ENCODE results near the gene CDH23.

CDH23 gene

GRCh38 chr10:71349406-71349805, 47.3 kb upstream of the CDH23 start:
- TF ChIP-seq CTCF (IDR thresholded peaks at IDR 0.05; ENCODE audit: low read depth, low read length, poor library complexity, severe bottlenecking) (no peak), EZH2phosphoT487 (IDR thresholded peaks at IDR 0.05; ENCODE audit: borderline replicate concordance, low read length) (no peak)

GRCh38 chr10:71351087-71351486, 45.6 kb upstream of the CDH23 start:
- Histone ChIP-seq H3F3A (ENCODE audit: control insufficient read depth, insufficient read depth) (no peaks in the 10 kb centered on the region), H3K27ac (ENCODE audit: low read depth, low read length) (no peak overlapping the region), H3K4me1 (ENCODE audit: control insufficient read depth, low read length) (no peaks in the 10 kb centered on the region), H3K27me3 (ENCODE audit: control insufficient read depth, low read length) (no peaks in the 10 kb centered on the region), H3K9me3 (ENCODE audit: control insufficient read depth, insufficient read depth, low read length) (no peaks in the 10 kb centered on the region), H3K4me2 (ENCODE audit: low read length) (no peak overlapping the region), H3K4me3 (ENCODE audit: low read length) (no peak overlapping the region), H3K9me2 (replicated peaks; ENCODE audit: control insufficient read depth, low read length) (no peaks in the 10 kb centered on the region), H3K79me2 (ENCODE audit: control insufficient read depth, low read length) (no peaks in the 10 kb centered on the region), H4K20me1 (ENCODE audit: control insufficient read depth, insufficient read depth, low read depth, low read length) (no peaks in the 10 kb centered on the region), H3K36me3 (ENCODE audit: control insufficient read depth, low read length) (no peaks in the 10 kb centered on the region)
- no peak for TF ChIP-seq CTCF (IDR thresholded peaks at IDR 0.05; ENCODE audit: low read depth, low read length, poor library complexity, severe bottlenecking)
- no peak for TF ChIP-seq EZH2phosphoT487 (IDR thresholded peaks at IDR 0.05; ENCODE audit: borderline replicate concordance, low read length)

More at GRCh38 chr10:71349406-71349805, 47.3 kb upstream of the CDH23 start:
- Histone ChIP-seq H3K27me3 (ENCODE audit: control insufficient read depth, low read length) (no peaks in the 10 kb centered on the region), H3K9me3 (ENCODE audit: control insufficient read depth, insufficient read depth, low read length) (no peaks in the 10 kb centered on the region), H3K9me2 (replicated peaks; ENCODE audit: control insufficient read depth, low read length) (no peaks in the 10 kb centered on the region), H4K20me1 (ENCODE audit: control insufficient read depth, insufficient read depth, low read depth, low read length) (no peaks in the 10 kb centered on the region), H3K4me2 (ENCODE audit: low read length) (no peak overlapping the region), H3K36me3 (ENCODE audit: control insufficient read depth, low read length) (no peaks in the 10 kb centered on the region), H3K4me3 (ENCODE audit: low read length) (no peak overlapping the region), H3K27ac (ENCODE audit: low read depth, low read length) (no peak overlapping the region), H3K4me1 (ENCODE audit: control insufficient read depth, low read length) (no peaks in the 10 kb centered on the region), H3F3A (ENCODE audit: control insufficient read depth, insufficient read depth) (no peaks in the 10 kb centered on the region), H3K79me2 (ENCODE audit: control insufficient read depth, low read length) (no peaks in the 10 kb centered on the region)

GRCh38 chr10:71351628-71352319, 44.9 kb upstream of the CDH23 start:
- Histone ChIP-seq H3K9me2 (replicated peaks; ENCODE audit: control insufficient read depth, low read length) (no peaks in the 10 kb centered on the region), H3K27me3 (ENCODE audit: control insufficient read depth, low read length) (no peaks in the 10 kb centered on the region), H3K27ac (ENCODE audit: low read depth, low read length) (no peak overlapping the region), H3K9me3 (ENCODE audit: control insufficient read depth, insufficient read depth, low read length) (no peaks in the 10 kb centered on the region), H3K36me3 (ENCODE audit: control insufficient read depth, low read length) (no peaks in the 10 kb centered on the region), H3K4me1 (ENCODE audit: control insufficient read depth, low read length) (no peaks in the 10 kb centered on the region), H3K79me2 (ENCODE audit: control insufficient read depth, low read length) (no peaks in the 10 kb centered on the region), H3K4me3 (ENCODE audit: low read length) (no peak overlapping the region), H3K4me2 (ENCODE audit: low read length) (no peak overlapping the region), H3F3A (ENCODE audit: control insufficient read depth, insufficient read depth) (no peaks in the 10 kb centered on the region), H4K20me1 (ENCODE audit: control insufficient read depth, insufficient read depth, low read depth, low read length) (no peaks in the 10 kb centered on the region)
- TF ChIP-seq CTCF (IDR thresholded peaks at IDR 0.05; ENCODE audit: low read depth, low read length, poor library complexity, severe bottlenecking) (no peak), EZH2phosphoT487 (IDR thresholded peaks at IDR 0.05; ENCODE audit: borderline replicate concordance, low read length) (no peak)
